OCI-LY1 (cell line): ENCODE measurements around the gene PROK2.

ENCODE experiments used
- CTCF ChIP-seq: fragments of 200-600 bp; sonication (generic), shearing (Covaris generic); IDR thresholded peaks from 2 replicates; pipeline ENCODE4 v1.5.1; 2017; ENCODE audit warnings: mild to moderate bottlenecking, antibody characterized with exemption, low read length, moderate library complexity, mixed read lengths
- EZH2 ChIP-seq: fragments of 200-600 bp; sonication (generic), shearing (Covaris generic); IDR thresholded peaks from 2 replicates; pipeline ENCODE4 v1.8.0; 2017; ENCODE audit warnings: borderline replicate concordance, mixed run types, mild to moderate bottlenecking, antibody characterized with exemption, low read length, moderate library complexity, mixed read lengths

DNA sequence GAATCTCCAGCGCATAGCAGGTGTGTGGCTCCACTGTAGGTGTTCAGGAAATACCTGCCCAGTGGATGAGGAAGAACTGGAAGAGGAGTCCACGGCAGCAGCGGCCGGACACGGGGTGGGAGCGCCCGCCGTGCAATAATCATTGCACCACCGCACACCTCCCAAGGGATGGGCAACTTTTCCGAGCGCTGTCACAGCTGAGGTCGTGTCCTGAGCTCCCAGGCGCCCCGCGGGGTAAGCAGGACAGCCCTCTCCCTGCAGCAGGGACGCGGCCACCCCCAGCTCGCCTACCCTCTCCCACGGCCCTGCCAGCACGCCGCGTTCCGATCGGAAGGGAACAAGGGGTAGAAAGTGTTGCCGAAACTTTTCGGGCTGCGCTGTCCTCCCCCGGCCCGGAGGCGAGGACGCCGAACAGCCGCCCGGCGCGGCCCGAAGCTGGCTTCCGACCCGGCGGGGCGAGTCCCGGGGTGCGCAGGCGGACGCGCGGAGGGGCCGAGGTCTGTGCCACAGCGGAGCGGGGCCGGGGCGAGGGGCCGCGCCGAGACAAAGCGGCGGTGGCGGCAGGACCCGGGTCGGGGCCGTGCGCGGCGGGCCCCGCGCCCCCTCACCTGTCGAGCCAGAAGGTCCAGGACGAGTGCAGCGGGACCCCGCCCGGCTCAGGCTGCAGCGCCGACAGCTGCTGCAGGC is 60.2 kb downstream of the PROK2 start:
- no peak for TF ChIP-seq CTCF
- TF ChIP-seq EZH2 = no peak
